ENCODE results near the gene BRWD1.
"Not testable (repeated sequence)": the region's sequence is repeated elsewhere in the genome, so short reads cannot be mapped to it uniquely, and the experiment has no call there.

The BRWD1 gene

GRCh38 chr21:39175154-39175553 lies 138.3 kb downstream of the BRWD1 start:
- H3K27ac ChIP-seq (ENCODE audit: low read depth, low read length), result no peak overlapping the region
- no peak overlapping the region for H2AFZ ChIP-seq (ENCODE audit: low read length, unreplicated experiment)
- no peaks in the 10 kb centered on the region for H3K4me1 ChIP-seq (ENCODE audit: control insufficient read depth, insufficient read depth, low read length, unreplicated experiment)
- no peaks in the 10 kb centered on the region for H3K27me3 ChIP-seq (ENCODE audit: insufficient read depth, low read length)
- H3K79me2 ChIP-seq (ENCODE audit: control insufficient read depth, insufficient read depth, low read length, unreplicated experiment), result peaks cover 16% of the 10 kb centered on the region
- peaks cover 21% of the 10 kb centered on the region for H3K36me3 ChIP-seq (ENCODE audit: insufficient read depth, low read length)
- H3K4me3 ChIP-seq (ENCODE audit: low read depth, low read length), result no peak overlapping the region

- Histone ChIP-seq H2AFZ (ENCODE audit: low read length, unreplicated experiment) (no peak overlapping the region), H3K79me2 (ENCODE audit: control insufficient read depth, insufficient read depth, low read length, unreplicated experiment) (peaks cover 5% of the 10 kb centered on the region), H3K4me3 (ENCODE audit: low read depth, low read length) (no peak overlapping the region), H3K4me1 (ENCODE audit: control insufficient read depth, insufficient read depth, low read length, unreplicated experiment) (no peaks in the 10 kb centered on the region), H3K36me3 (ENCODE audit: insufficient read depth, low read length) (peaks cover 21% of the 10 kb centered on the region; the same call in 1 of the 2 replicates), H3K27me3 (ENCODE audit: insufficient read depth, low read length) (no peaks in the 10 kb centered on the region), H3K27ac (ENCODE audit: low read depth, low read length) (no peak overlapping the region)
These were observed 139.4 kb downstream of the BRWD1 start for GRCh38 chr21:39173716-39174680.

GRCh38 chr21:39169906-39170305 lies 143.5 kb downstream of the BRWD1 start:
- Histone ChIP-seq H2AFZ (ENCODE audit: low read length, unreplicated experiment) (no peak overlapping the region), H3K27ac (ENCODE audit: low read depth, low read length) (no peak overlapping the region), H3K4me3 (ENCODE audit: low read depth, low read length) (no peak overlapping the region), H3K36me3 (ENCODE audit: insufficient read depth, low read length) (peaks cover 21% of the 10 kb centered on the region; the same call in 1 of the 2 replicates), H3K4me1 (ENCODE audit: control insufficient read depth, insufficient read depth, low read length, unreplicated experiment) (no peaks in the 10 kb centered on the region), H3K27me3 (ENCODE audit: insufficient read depth, low read length) (no peaks in the 10 kb centered on the region), H3K79me2 (ENCODE audit: control insufficient read depth, insufficient read depth, low read length, unreplicated experiment) (no peaks in the 10 kb centered on the region)

- H3K4me1 ChIP-seq (ENCODE audit: control insufficient read depth, insufficient read depth, low read length, unreplicated experiment), result no peaks in the 10 kb centered on the region
- H3K27me3 ChIP-seq (ENCODE audit: insufficient read depth, low read length), result no peaks in the 10 kb centered on the region
- peaks cover 16% of the 10 kb centered on the region; the same call in 1 of the 2 replicates for H3K36me3 ChIP-seq (ENCODE audit: insufficient read depth, low read length)
- no peak overlapping the region for H3K27ac ChIP-seq (ENCODE audit: low read depth, low read length)
- no peak overlapping the region for H2AFZ ChIP-seq (ENCODE audit: low read length, unreplicated experiment)
- H3K79me2 ChIP-seq (ENCODE audit: control insufficient read depth, insufficient read depth, low read length, unreplicated experiment), result no peaks in the 10 kb centered on the region
- no peak overlapping the region for H3K4me3 ChIP-seq (ENCODE audit: low read depth, low read length)
These were observed 144.6 kb downstream of the BRWD1 start for GRCh38 chr21:39168800-39169199.

GRCh38 chr21:39164523-39164922 lies 148.9 kb downstream of the BRWD1 start:
- no peak overlapping the region for H2AFZ ChIP-seq (ENCODE audit: low read length, unreplicated experiment)
- H3K79me2 ChIP-seq (ENCODE audit: control insufficient read depth, insufficient read depth, low read length, unreplicated experiment), result no peaks in the 10 kb centered on the region
- no peak overlapping the region for H3K27ac ChIP-seq (ENCODE audit: low read depth, low read length)
- H3K4me3 ChIP-seq (ENCODE audit: low read depth, low read length), result no peak overlapping the region
- no peaks in the 10 kb centered on the region for H3K27me3 ChIP-seq (ENCODE audit: insufficient read depth, low read length)
- H3K36me3 ChIP-seq (ENCODE audit: insufficient read depth, low read length), result no peaks in the 10 kb centered on the region
- no peaks in the 10 kb centered on the region for H3K4me1 ChIP-seq (ENCODE audit: control insufficient read depth, insufficient read depth, low read length, unreplicated experiment)

- H3K36me3 ChIP-seq (ENCODE audit: insufficient read depth, low read length), result no peaks in the 10 kb centered on the region
- H3K27ac ChIP-seq (ENCODE audit: low read depth, low read length), result no peak overlapping the region
- H3K4me3 ChIP-seq (ENCODE audit: low read depth, low read length), result no peak overlapping the region
- no peak overlapping the region for H2AFZ ChIP-seq (ENCODE audit: low read length, unreplicated experiment)
- H3K27me3 ChIP-seq (ENCODE audit: insufficient read depth, low read length), result no peaks in the 10 kb centered on the region
- no peaks in the 10 kb centered on the region for H3K79me2 ChIP-seq (ENCODE audit: control insufficient read depth, insufficient read depth, low read length, unreplicated experiment)
- no peaks in the 10 kb centered on the region for H3K4me1 ChIP-seq (ENCODE audit: control insufficient read depth, insufficient read depth, low read length, unreplicated experiment)
These were observed 152.4 kb downstream of the BRWD1 start for GRCh38 chr21:39161064-39161463.

- H3K4me3 ChIP-seq (ENCODE audit: low read depth, low read length), result no peak overlapping the region
- H3K27me3 ChIP-seq (ENCODE audit: insufficient read depth, low read length), result no peaks in the 10 kb centered on the region
- no peaks in the 10 kb centered on the region for H3K79me2 ChIP-seq (ENCODE audit: control insufficient read depth, insufficient read depth, low read length, unreplicated experiment)
- H3K27ac ChIP-seq (ENCODE audit: low read depth, low read length), result no peak overlapping the region
- no peaks in the 10 kb centered on the region for H3K4me1 ChIP-seq (ENCODE audit: control insufficient read depth, insufficient read depth, low read length, unreplicated experiment)
- no peaks in the 10 kb centered on the region for H3K36me3 ChIP-seq (ENCODE audit: insufficient read depth, low read length)
- no peak overlapping the region for H2AFZ ChIP-seq (ENCODE audit: low read length, unreplicated experiment)
These were observed 153.9 kb downstream of the BRWD1 start for GRCh38 chr21:39159342-39160063.

- H3K4me3 ChIP-seq (ENCODE audit: low read depth, low read length); H2AFZ ChIP-seq (ENCODE audit: low read length, unreplicated experiment); H3K27me3 ChIP-seq (ENCODE audit: insufficient read depth, low read length); H3K79me2 ChIP-seq (ENCODE audit: control insufficient read depth, insufficient read depth, low read length, unreplicated experiment); H3K4me1 ChIP-seq (ENCODE audit: control insufficient read depth, insufficient read depth, low read length, unreplicated experiment); H3K36me3 ChIP-seq (ENCODE audit: insufficient read depth, low read length); H3K27ac ChIP-seq (ENCODE audit: low read depth, low read length): not testable (repeated sequence)
These were observed 156.2 kb downstream of the BRWD1 start for GRCh38 chr21:39157241-39157640.

- Histone ChIP-seq H3K4me3 (ENCODE audit: low read depth, low read length) (no peak overlapping the region), H3K27me3 (ENCODE audit: insufficient read depth, low read length) (no peaks in the 10 kb centered on the region), H3K4me1 (ENCODE audit: control insufficient read depth, insufficient read depth, low read length, unreplicated experiment) (no peaks in the 10 kb centered on the region), H3K36me3 (ENCODE audit: insufficient read depth, low read length) (no peaks in the 10 kb centered on the region), H2AFZ (ENCODE audit: low read length, unreplicated experiment) (no peak overlapping the region), H3K79me2 (ENCODE audit: control insufficient read depth, insufficient read depth, low read length, unreplicated experiment) (no peaks in the 10 kb centered on the region), H3K27ac (ENCODE audit: low read depth, low read length) (no peak overlapping the region)
These were observed 157.4 kb downstream of the BRWD1 start for GRCh38 chr21:39156024-39156423.

GRCh38 chr21:39155578-39155977 lies 157.9 kb downstream of the BRWD1 start:
- Histone ChIP-seq H3K36me3 (ENCODE audit: insufficient read depth, low read length) (no peaks in the 10 kb centered on the region), H3K4me3 (ENCODE audit: low read depth, low read length) (no peak overlapping the region), H3K4me1 (ENCODE audit: control insufficient read depth, insufficient read depth, low read length, unreplicated experiment) (no peaks in the 10 kb centered on the region), H3K27me3 (ENCODE audit: insufficient read depth, low read length) (no peaks in the 10 kb centered on the region), H2AFZ (ENCODE audit: low read length, unreplicated experiment) (no peak overlapping the region), H3K79me2 (ENCODE audit: control insufficient read depth, insufficient read depth, low read length, unreplicated experiment) (no peaks in the 10 kb centered on the region), H3K27ac (ENCODE audit: low read depth, low read length) (no peak overlapping the region)

Data from ACC112 (cell line).